Activated CD4-positive, alpha-beta T cell treated with anti-CD3 and anti-CD28 coated beads for 24 hours (primary cell): ENCODE data around the gene BHLHE23.

ENCODE experiments used
- DNase-seq, 2 donors: peaks; one replicate each; pipeline ENCODE4 v3.0.0-alpha.2; 2020; ENCODE audit warnings: low read depth in 2 of 2

Gene BHLHE23

GRCh38 chr20:63006540-63007359, at the start of gene BHLHE23:
BHLHE23 (minus strand) TSS chr20:63006964; CDS start chr20:63006774, 190 bp downstream.
- DNase-seq, result no peak

GRCh38 chr20:63055575-63056235, 48.9 kb upstream of the BHLHE23 start:
- no peak for DNase-seq

GRCh38 chr20:63054681-63055240, 48.0 kb upstream of the BHLHE23 start:
- no peak for DNase-seq

GRCh38 chr20:63054103-63054474, 47.3 kb upstream of the BHLHE23 start:
- no peak for DNase-seq

GRCh38 chr20:63053432-63054102, 46.8 kb upstream of the BHLHE23 start:
- DNase-seq, result no peak

- DNase-seq, result no peak
These were observed 46.0 kb upstream of the BHLHE23 start for GRCh38 chr20:63052571-63053431.

GRCh38 chr20:63051911-63052310, 45.1 kb upstream of the BHLHE23 start:
- DNase-seq, result no peak

- DNase-seq, result no peak
These were observed 44.6 kb upstream of the BHLHE23 start for GRCh38 chr20:63051186-63051860.

- no peak for DNase-seq
These were observed 43.6 kb upstream of the BHLHE23 start for GRCh38 chr20:63050406-63050805.

GRCh38 chr20:63049561-63050221, 42.9 kb upstream of the BHLHE23 start:
- DNase-seq, result no peak

- DNase-seq, result no peak
These were observed 42.4 kb upstream of the BHLHE23 start for GRCh38 chr20:63049191-63049518.

- no peak for DNase-seq
These were observed 41.9 kb upstream of the BHLHE23 start for GRCh38 chr20:63048516-63049190.

- DNase-seq, result no peak
These were observed 41.2 kb upstream of the BHLHE23 start for GRCh38 chr20:63047946-63048345.

- no peak for DNase-seq
These were observed 40.5 kb upstream of the BHLHE23 start for GRCh38 chr20:63047267-63047666.

GRCh38 chr20:63046841-63047240, 40.1 kb upstream of the BHLHE23 start:
- DNase-seq, result no peak

GRCh38 chr20:63045991-63046390, 39.2 kb upstream of the BHLHE23 start:
- no peak for DNase-seq

- no peak for DNase-seq
These were observed 38.6 kb upstream of the BHLHE23 start for GRCh38 chr20:63045401-63045800.

- DNase-seq, result no peak
These were observed 37.8 kb upstream of the BHLHE23 start for GRCh38 chr20:63044605-63045004.

GRCh38 chr20:63044204-63044600, 37.4 kb upstream of the BHLHE23 start:
- no peak for DNase-seq
